Endodermal cell (in vitro differentiated cells): ENCODE measurements around the gene CMYA5. TPM values are rescaled to one million over a fixed set of nuclear protein-coding genes. Genes with fewer than 3 reads are reported as not detected.

Source experiments
- DNase-seq: peaks from one replicate; pipeline ENCODE4 v3.0.0-alpha.2; 2017
- H3K27ac ChIP-seq: 2 replicates; pipeline ENCODE4 v1.5.1; 2013; ENCODE audit warnings: mild to moderate bottlenecking, low read depth, low read length, moderate library complexity
- H3K27me3 ChIP-seq: 2 replicates; pipeline ENCODE4 v1.6.1; 2013; ENCODE audit warnings: mild to moderate bottlenecking, low read length, moderate library complexity; ENCODE audit not compliant: insufficient read depth, control insufficient read depth, poor library complexity, severe bottlenecking
- H3K36me3 ChIP-seq: 2 replicates; pipeline ENCODE4 v1.7.0; 2013; ENCODE audit warnings: mild to moderate bottlenecking, low read length, moderate library complexity; ENCODE audit not compliant: control insufficient read depth, insufficient read depth
- H3K4me1 ChIP-seq: one replicate; pipeline ENCODE4 v1.7.0; 2013; ENCODE audit warnings: low read length; ENCODE audit not compliant: control insufficient read depth, insufficient read depth
- H3K4me3 ChIP-seq: 2 replicates; pipeline ENCODE4 v1.5.1; 2013; ENCODE audit warnings: mild to moderate bottlenecking, low read length, moderate library complexity
- H3K9ac ChIP-seq: 2 replicates; pipeline ENCODE4 v1.6.1; 2013; ENCODE audit warnings: mild to moderate bottlenecking, low read length, moderate library complexity; ENCODE audit not compliant: poor library complexity, severe bottlenecking; ENCODE audit errors: extremely low read depth
- H3K9me3 ChIP-seq: 2 replicates; pipeline ENCODE4 v1.6.1; 2013; ENCODE audit warnings: mild to moderate bottlenecking, low read length, moderate library complexity; ENCODE audit not compliant: control insufficient read depth
- H3K27ac Mint-ChIP-seq: 2 replicates; pipeline ENCODE4 v1.8.0; 2020; ENCODE audit warnings: mixed read lengths
- H3K27me3 Mint-ChIP-seq: 2 replicates; pipeline ENCODE4 v1.8.0; 2021; ENCODE audit warnings: mild to moderate bottlenecking, mixed read lengths; ENCODE audit not compliant: insufficient read depth
- H3K36me3 Mint-ChIP-seq: 2 replicates; pipeline ENCODE4 v1.8.0; 2020; ENCODE audit warnings: low read depth, mixed read lengths
- H3K4me1 Mint-ChIP-seq: 2 replicates; pipeline ENCODE4 v1.8.0; 2020; ENCODE audit warnings: mixed read lengths
- H3K4me3 Mint-ChIP-seq: 2 replicates; pipeline ENCODE4 v1.8.0; 2020; ENCODE audit warnings: mild to moderate bottlenecking, moderate library complexity, mixed read lengths
- H3K9me3 Mint-ChIP-seq: 2 replicates; pipeline ENCODE4 v1.8.0; 2020; ENCODE audit warnings: mild to moderate bottlenecking, mixed read lengths
- CTCF ChIP-seq: fragments of 200-600 bp; sonication (generic); conservative IDR thresholded peaks from 2 replicates; pipeline ENCODE4 v1.5.0; 2021; ENCODE audit warnings: antibody characterized with exemption, mild to moderate bottlenecking
- WGBS, 2 experiments: methylation state at CpG; one replicate each; pipeline versions ENCODE4 v1.1.5 to v1.1.7; 2013; ENCODE audit warnings: missing lambda C conversion rate in 2 of 2, mixed read lengths in 1 of 2; ENCODE audit not compliant: insufficient coverage in 1 of 2, insufficient read length in 1 of 2; 5-methylcytosine and 5-hydroxymethylcytosine counted together
- total RNA-seq, 2 donors: library from RNA; stranded (reverse); fragmentation: NEBNext Ultra II Directional in 1 of 2; extraction: Animal tissue kit (Norgen Biotek cat#: 25700) in 1 of 2; gene quantifications; 2 replicates in 1 of 2; 3 replicates in 1 of 2; pipeline ENCODE4 v1.2.1, GENCODE V29; 2021

CMYA5 gene
- total RNA-seq, 2 donors from 2014 or later = 0.69 to 1.6 TPM

- peaks cover 32% of the 10 kb centered on the region for H3K27me3 Mint-ChIP-seq
- no peak for TF ChIP-seq CTCF
- no peaks in the 10 kb centered on the region for H3K9me3 ChIP-seq
- H3K9me3 Mint-ChIP-seq = no peaks in the 10 kb centered on the region
- no peaks in the 10 kb centered on the region for H3K36me3 ChIP-seq
- H3K27ac Mint-ChIP-seq = no peak overlapping the region
- H3K27me3 ChIP-seq = peaks cover 27% of the 10 kb centered on the region
- DNase-seq = no peak
- H3K9ac ChIP-seq = no peak overlapping the region
- H3K4me3 ChIP-seq = no peak overlapping the region
- H3K4me1 ChIP-seq = no peaks in the 10 kb centered on the region
- H3K36me3 Mint-ChIP-seq = no peaks in the 10 kb centered on the region
- no peaks in the 10 kb centered on the region for H3K4me1 Mint-ChIP-seq
- no peak overlapping the region for H3K27ac ChIP-seq
- WGBS, 2 experiments = 88 to 92% methylated on average over 4 of the region's 4 CpGs
- no peak overlapping the region for H3K4me3 Mint-ChIP-seq
Measured at GRCh38 chr5:79728396-79728795, 38.8 kb downstream of the CMYA5 start.

GRCh38 chr5:79729679-79730078 is 40.0 kb downstream of the CMYA5 start:
- H3K27me3 Mint-ChIP-seq = peaks cover 36% of the 10 kb centered on the region
- no peaks in the 10 kb centered on the region for H3K9me3 Mint-ChIP-seq
- Histone ChIP-seq H3K36me3 (no peaks in the 10 kb centered on the region), H3K27ac (no peak overlapping the region), H3K9me3 (no peaks in the 10 kb centered on the region), H3K9ac (no peak overlapping the region), H3K4me3 (no peak overlapping the region), H3K4me1 (no peaks in the 10 kb centered on the region), H3K27me3 (peaks cover 32% of the 10 kb centered on the region)
- H3K4me3 Mint-ChIP-seq = no peak overlapping the region
- no peak for TF ChIP-seq CTCF
- H3K4me1 Mint-ChIP-seq = no peaks in the 10 kb centered on the region
- H3K27ac Mint-ChIP-seq = no peak overlapping the region
- DNase-seq = no peak
- 95 to 100% methylated on average over 2 of the region's 2 CpGs for WGBS, 2 experiments
- H3K36me3 Mint-ChIP-seq = no peaks in the 10 kb centered on the region

- DNase-seq = no peak
- TF ChIP-seq CTCF = no peak
- Mint-ChIP-seq H3K36me3 (no peaks in the 10 kb centered on the region), H3K4me3 (no peak overlapping the region), H3K27me3 (peaks cover 43% of the 10 kb centered on the region), H3K9me3 (no peaks in the 10 kb centered on the region), H3K27ac (no peak overlapping the region), H3K4me1 (no peaks in the 10 kb centered on the region)
- Histone ChIP-seq H3K9me3 (no peaks in the 10 kb centered on the region), H3K4me1 (no peaks in the 10 kb centered on the region), H3K27ac (no peak overlapping the region), H3K4me3 (no peak overlapping the region), H3K27me3 (peaks cover 39% of the 10 kb centered on the region), H3K9ac (no peak overlapping the region), H3K36me3 (no peaks in the 10 kb centered on the region)
- WGBS, 2 experiments = 90 to 93% methylated on average over 3 of the region's 3 CpGs
Measured at GRCh38 chr5:79730564-79730963, 40.9 kb downstream of the CMYA5 start.
